ENCODE results near the gene SPON2. TPM values are rescaled to one million over a fixed set of nuclear protein-coding genes. Genes with fewer than 3 reads are reported as not detected.
A peak's percentile ranks its signal among the peaks of the same experiment; 100 is the strongest.

The SPON2 gene
- total and polyA plus RNA-seq, 2 of the 4 experiments (the other 2 are of a cell fraction), result 21.1 to 177 TPM

GRCh38 chr4:1207157-1207470 lies 34.7 kb upstream of the SPON2 start:
- Histone ChIP-seq H2BK20ac (ENCODE audit: low read depth, low read length) (no peak overlapping the region; the same call in 1 of the 2 replicates), H2AK9ac (replicated peaks; ENCODE audit: low read depth, low read length, poor library complexity) (peak overlapping the region; percentile 52), H3K56ac (ENCODE audit: extremely low read depth, insufficient read depth, low read length) (no peak overlapping the region), H3K4ac (ENCODE audit: low read depth, low read length) (0 out of 2 replicates have a peak overlapping the region, but pooled peaks have one; percentile 13), H3K18ac (ENCODE audit: low read depth, low read length) (no peak overlapping the region), H3K36me3 (ENCODE audit: control insufficient read depth, insufficient read depth, low read length) (peaks cover 14% of the 10 kb centered on the region; the same call in 1 of the 2 replicates), H3K9ac (ENCODE audit: low read depth, low read length) (no peak overlapping the region), H3K23ac (ENCODE audit: low read depth, low read length) (no peak overlapping the region), H3K4me2 (ENCODE audit: low read depth, low read length) (no peak overlapping the region), H2BK120ac (ENCODE audit: low read depth, low read length) (peak overlapping the region; percentile 11; the same call in 1 of the 2 replicates), H2BK15ac (ENCODE audit: low read depth, low read length) (no peak overlapping the region), H3K27ac (ENCODE audit: insufficient read depth, low read length) (no peak overlapping the region), H2AFZ (replicated peaks; ENCODE audit: low read length, poor library complexity) (no peak overlapping the region), H4K8ac (ENCODE audit: low read depth in 2 of 2, low read length in 2 of 2) (no peak overlapping the region), H3K9me3 (ENCODE audit: control insufficient read depth, insufficient read depth, low read length) (no peaks in the 10 kb centered on the region), H3K27me3 (ENCODE audit: control insufficient read depth, insufficient read depth, low read length) (no peaks in the 10 kb centered on the region), H2BK5ac (ENCODE audit: low read depth, low read length, poor library complexity, severe bottlenecking) (no peak overlapping the region), H3K9me1 (ENCODE audit: insufficient read depth, low read length) (peaks cover 22% of the 10 kb centered on the region), H4K20me1 (ENCODE audit: insufficient read depth, low read length) (no peaks in the 10 kb centered on the region), H4K5ac (ENCODE audit: low read depth, low read length) (no peak overlapping the region), H3K4me1 (ENCODE audit: control insufficient read depth, insufficient read depth, low read length) (peaks cover 49% of the 10 kb centered on the region), H3K79me1 (ENCODE audit: low read depth in 1 of 2, low read length in 2 of 2) (peaks cover 0 to 40% of the 10 kb centered on the region in 2 experiments; a peak in 3 of 4 replicates), H3K14ac (replicated peaks; ENCODE audit: low read depth, low read length) (no peak overlapping the region), H2AK5ac (ENCODE audit: low read depth, low read length) (peak overlapping the region; percentile 81; the same call in 1 of the 2 replicates), H4K91ac (ENCODE audit: insufficient read depth, low read depth, low read length) (no peak overlapping the region), H3K4me3 (ENCODE audit: insufficient read depth, low read depth, low read length) (no peak overlapping the region)
- BruUV-seq (replicated peaks), result no TSS peak
- DNase-seq, result no peak
- ATAC-seq (ENCODE audit: low read depth), result no peak
- ChIA-PET POLR2A (ENCODE audit: unreplicated experiment) (interaction anchor here (1.3 kb wide), 1 partner anchor 11 kb away, joined by 3 read pairs; no protein-coding TSS in a partner anchor), CTCF (no interaction called here)
- dilution Hi-C loops (cut with HindIII; ENCODE audit: low sequenced_read_pairs, unreplicated experiment) (no loop called here), in situ Hi-C loops (cut with MboI; ENCODE audit: low sequenced_read_pairs) (no loop called here), intact Hi-C loops (cut with micrococcal nuclease) (no loop called here)
- 85% methylated on average over 5 of the region's 12 CpGs; no CpG with 5 or more reads in 1 of the 2 experiments for WGBS, 2 experiments (ENCODE audit: extremely low coverage in 2 of 2, insufficient read length in 1 of 2)
- no peak for TF ChIP-seq POLR2A (IDR thresholded peaks at IDR 0.05; ENCODE audit: low read depth, low read length)
- TF ChIP-seq MXI1 (IDR thresholded peaks at IDR 0.05; ENCODE audit: borderline replicate concordance, low read depth, low read length), result no peak
- TF ChIP-seq USF2 (IDR thresholded peaks at IDR 0.05; ENCODE audit: low read depth, low read length), result no peak

All from IMR-90 (cell line).